HepG2 (cell line): ENCODE measurements around the gene APOL5. TPM values are rescaled to one million over a fixed set of nuclear protein-coding genes. Genes with fewer than 3 reads are reported as not detected.

ENCODE experiments used
- ATAC-seq: fragments of 200-7000 bp; cut with Tn5 transposase; 3 replicates; pipeline ENCODE4 v1.9.1; 2020; ENCODE audit warnings: mild to moderate bottlenecking, moderate library complexity
- BruUV-seq: library from RNA; stranded (reverse); fragments of 400-500 nt; replicated peaks from 2 replicates; lab custom pipeline; 2021; lab: Mats Ljungman, UMichigan
- CTCF ChIA-PET: fragments of 300-600 bp; formaldehyde crosslinking; extraction: SDS; loops from one replicate; lab custom pipeline; 2021; ENCODE audit warnings: low total read pairs, inconsistent platforms, low intra/inter-chr PET ratio; lab: Yijun Ruan, JAX
- POLR2A ChIA-PET: fragments of 350-600 bp; sonication (Branson Sonifier 250); formaldehyde crosslinking; loops from one replicate; lab custom pipeline; 2020; ENCODE audit warnings: antibody characterized with exemption, inconsistent platforms; lab: Yijun Ruan, JAX
- DNase-seq: peaks from one replicate; pipeline ENCODE4 v3.0.0-alpha.2; 2015; ENCODE audit warnings: low spot score
- FAIRE-seq: peaks from 3 replicates; lab custom pipeline; 2011; peaks lifted over from hg19 to GRCh38; lab: Jason Lieb, UNC
- H2AFZ ChIP-seq: one replicate; pipeline ENCODE4 v1.6.1; 2011; ENCODE audit warnings: low read length, inconsistent platforms
- H3K27ac ChIP-seq: fragments of 300-600 bp; 3 replicates; pipeline ENCODE4 v1.8.0; 2011; ENCODE audit warnings: mixed run types, mild to moderate bottlenecking, mixed read lengths, low read length, inconsistent platforms; ENCODE audit not compliant: insufficient read depth; ENCODE audit errors: extremely low read length
- H3K27me3 ChIP-seq, 2 experiments: fragments of 200-600 bp in 1 of 2; 2 replicates in 1 of 2; 3 replicates in 1 of 2; pipeline versions ENCODE4 v1.6.0 to v1.8.0; 2011; ENCODE audit warnings: low read length in 2 of 2, mild to moderate bottlenecking in 2 of 2, moderate library complexity in 2 of 2, inconsistent platforms in 1 of 2; ENCODE audit not compliant: insufficient read depth in 2 of 2, control insufficient read depth in 1 of 2
- H3K36me3 ChIP-seq, 2 experiments: fragments of 200-600 bp in 1 of 2; replicated peaks in 1 of 2; 2 replicates in 1 of 2; 3 replicates in 1 of 2; pipeline versions ENCODE4 v1.5.1 to v1.8.0; 2011; ENCODE audit warnings: low read length in 2 of 2, inconsistent platforms in 1 of 2; ENCODE audit not compliant: insufficient read depth in 2 of 2, control insufficient read depth in 1 of 2
- H3K4me1 ChIP-seq: 2 replicates; pipeline ENCODE4 v1.5.1; 2012; ENCODE audit warnings: low read length, inconsistent platforms; ENCODE audit not compliant: insufficient read depth
- H3K4me2 ChIP-seq: 2 replicates; pipeline ENCODE4 v1.6.0; 2011; ENCODE audit warnings: low read depth, low read length, inconsistent platforms
- H3K4me3 ChIP-seq, 3 experiments: fragments of 200-600 bp in 1 of 3; sonication (generic), shearing (Covaris generic) in 1 of 3; replicated peaks in 1 of 3; 2 replicates each; pipeline ENCODE4 v1.5.1; 2011 to 2016; ENCODE audit warnings: low read length in 3 of 3, inconsistent platforms in 2 of 3, low read depth in 2 of 3, mild to moderate bottlenecking in 2 of 3, control low read depth in 1 of 3, mixed read lengths in 1 of 3; ENCODE audit not compliant: insufficient read depth in 1 of 3
- H3K79me2 ChIP-seq: one replicate; pipeline ENCODE4 v1.6.1; 2011; ENCODE audit warnings: low read length, inconsistent platforms; ENCODE audit not compliant: insufficient read depth
- H3K9ac ChIP-seq: 2 replicates; pipeline ENCODE4 v1.6.0; 2011; ENCODE audit warnings: mild to moderate bottlenecking, low read depth, low read length, inconsistent platforms; ENCODE audit not compliant: insufficient read depth
- H3K9me3 ChIP-seq: 2 replicates; pipeline ENCODE4 v1.5.1; 2012; ENCODE audit warnings: mild to moderate bottlenecking, low read length
- H4K20me1 ChIP-seq: 2 replicates; pipeline ENCODE4 v1.6.0; 2011; ENCODE audit warnings: inconsistent platforms, mild to moderate bottlenecking, low read length, moderate library complexity; ENCODE audit not compliant: insufficient read depth
- NFYB ChIP-seq: sonication (generic); formaldehyde crosslinking; IDR thresholded peaks from 2 replicates; pipeline ENCODE4 v1.4.0; 2020; ENCODE audit warnings: missing genetic modification reagents
- NR2F1 ChIP-seq, 2 experiments: fragments of 450-650 bp in 1 of 2; formaldehyde crosslinking in 1 of 2; IDR thresholded peaks; 2 replicates each; pipeline versions ENCODE4 v1.5.0 to v1.6.1; 2016 to 2020; ENCODE audit warnings: mild to moderate bottlenecking in 1 of 2, missing compliant biosample characterization in 1 of 2, missing genetic modification reagents in 1 of 2, moderate library complexity in 1 of 2
- PLSCR1 ChIP-seq: sonication (generic); formaldehyde crosslinking; IDR thresholded peaks from 2 replicates; pipeline ENCODE4 v1.5.0; 2020; ENCODE audit warnings: missing genetic modification reagents, mild to moderate bottlenecking, borderline replicate concordance
- SCMH1 ChIP-seq: sonication (generic); formaldehyde crosslinking; IDR thresholded peaks from 2 replicates; pipeline ENCODE4 v1.9.0; 2021; ENCODE audit warnings: missing genetic modification reagents, mild to moderate bottlenecking, borderline replicate concordance
- TBP ChIP-seq: sonication (generic); formaldehyde crosslinking; IDR thresholded peaks from 2 replicates; pipeline ENCODE4 v1.5.0; 2020; ENCODE audit warnings: missing genetic modification reagents
- ZBTB44 ChIP-seq: sonication (generic); formaldehyde crosslinking; IDR thresholded peaks from 2 replicates; pipeline ENCODE4 v1.4.0; 2020; ENCODE audit warnings: missing genetic modification reagents
- ZNF678 ChIP-seq: sonication (generic); formaldehyde crosslinking; IDR thresholded peaks from 2 replicates; pipeline ENCODE4 v1.4.0; 2020; ENCODE audit warnings: mild to moderate bottlenecking, missing genetic modification reagents
- WGBS: methylation state at CpG from one replicate; pipeline ENCODE4 v1.1.6; 2017; ENCODE audit warnings: low lambda C conversion rate; 5-methylcytosine and 5-hydroxymethylcytosine counted together
- in situ Hi-C: cut with HindIII; loops from 2 replicates; pipeline ENCODE4 v1.10.0; 2017; ENCODE audit warnings: low pct_unique_long_range_greater_than_20kb; ENCODE audit not compliant: extremely low pct_ligation_motif_present
- intact Hi-C: fragments of 100-400 bp; cut with micrococcal nuclease; formaldehyde crosslinking; loops from one replicate; pipeline ENCODE4 v1.10.0; 2022; ENCODE audit not compliant: unreplicated experiment
- polyA plus RNA-seq, 8 experiments: library from polyadenylated mRNA; depleted of rRNA in 3 of 8; stranded (reverse) in 7 of 8; unstranded in 1 of 8; fragments of >200 nt; fragmentation: Illumina TruSeq in 4 of 8; extraction: Trizol in 4 of 8; gene quantifications; 2 replicates each; pipeline versions ENCODE4 v1.2.1 to v1.2.3, GENCODE V29; 2011 to 2016; ENCODE audit warnings: low read depth in 4 of 8, missing spikeins in 1 of 8, mixed read lengths in 1 of 8; ENCODE audit not compliant: insufficient read depth in 1 of 8
- total RNA-seq, 5 experiments: library from RNA; depleted of rRNA; stranded (reverse); fragments of >200 nt; fragmentation: Illumina TruSeq; extraction: Trizol; gene quantifications; 2 replicates each; pipeline ENCODE4 v1.2.3, GENCODE V29; 2016; ENCODE audit warnings: low read depth in 1 of 5

APOL5 gene
- total and polyA plus RNA-seq, 2 of the 13 experiments (the other 11 are each of a cell fraction or from before 2014, with no cell fraction given) = not detected

- Histone ChIP-seq H3K9me3 (no peaks in the 10 kb centered on the region), H3K36me3 (no peaks in the 10 kb centered on the region), H3K4me2 (no peak overlapping the region), H3K79me2 (no peaks in the 10 kb centered on the region), H4K20me1 (no peaks in the 10 kb centered on the region), H3K4me1 (peaks cover 18% of the 10 kb centered on the region), H3K9ac (no peak overlapping the region), H3K27ac (no peak overlapping the region), H3K4me3 (no peak overlapping the region), H2AFZ (no peak overlapping the region), H3K27me3 (peaks cover 0 to 3% of the 10 kb centered on the region in 2 experiments; a peak in 1 of 5 replicates)
- ChIA-PET POLR2A (no interaction called here), CTCF (no interaction called here)
- no TSS peak for BruUV-seq
- ATAC-seq (no peak), FAIRE-seq (no peak), DNase-seq (no peak)
- in situ Hi-C loops = no loop called here
- WGBS = 65% methylated on average over 3 of the region's 3 CpGs
- no peak for TF ChIP-seq SCMH1
- TF ChIP-seq ZBTB44 (CRISPR knock-in tag) = no peak
- no peak for TF ChIP-seq NR2F1 (CRISPR knock-in tag; IDR thresholded peaks at IDR 0.05)
- no peak for TF ChIP-seq NFYB (CRISPR knock-in tag)
- no peak for TF ChIP-seq ZNF678 (CRISPR knock-in tag)
- no peak for TF ChIP-seq TBP (CRISPR knock-in tag)
- TF ChIP-seq PLSCR1 (CRISPR knock-in tag) = no peak
- intact Hi-C loops = no loop called here
Observed at GRCh38 chr22:35705141-35705540, 12.5 kb upstream of the APOL5 start.
